HG03103 (cell line): Measurements from ENCODE around the gene MRPL34.

Experiments
- ATAC-seq: cut with Tn5 transposase; IDR thresholded peaks from one replicate; pipeline ENCODE4 v1.9.1; 2021; ENCODE audit warnings: low read depth; ENCODE audit not compliant: unreplicated experiment

The MRPL34 gene

GRCh38 chr19:17327068-17327653, 21.5 kb downstream of the MRPL34 start:
- ATAC-seq, result no peak

DNA sequence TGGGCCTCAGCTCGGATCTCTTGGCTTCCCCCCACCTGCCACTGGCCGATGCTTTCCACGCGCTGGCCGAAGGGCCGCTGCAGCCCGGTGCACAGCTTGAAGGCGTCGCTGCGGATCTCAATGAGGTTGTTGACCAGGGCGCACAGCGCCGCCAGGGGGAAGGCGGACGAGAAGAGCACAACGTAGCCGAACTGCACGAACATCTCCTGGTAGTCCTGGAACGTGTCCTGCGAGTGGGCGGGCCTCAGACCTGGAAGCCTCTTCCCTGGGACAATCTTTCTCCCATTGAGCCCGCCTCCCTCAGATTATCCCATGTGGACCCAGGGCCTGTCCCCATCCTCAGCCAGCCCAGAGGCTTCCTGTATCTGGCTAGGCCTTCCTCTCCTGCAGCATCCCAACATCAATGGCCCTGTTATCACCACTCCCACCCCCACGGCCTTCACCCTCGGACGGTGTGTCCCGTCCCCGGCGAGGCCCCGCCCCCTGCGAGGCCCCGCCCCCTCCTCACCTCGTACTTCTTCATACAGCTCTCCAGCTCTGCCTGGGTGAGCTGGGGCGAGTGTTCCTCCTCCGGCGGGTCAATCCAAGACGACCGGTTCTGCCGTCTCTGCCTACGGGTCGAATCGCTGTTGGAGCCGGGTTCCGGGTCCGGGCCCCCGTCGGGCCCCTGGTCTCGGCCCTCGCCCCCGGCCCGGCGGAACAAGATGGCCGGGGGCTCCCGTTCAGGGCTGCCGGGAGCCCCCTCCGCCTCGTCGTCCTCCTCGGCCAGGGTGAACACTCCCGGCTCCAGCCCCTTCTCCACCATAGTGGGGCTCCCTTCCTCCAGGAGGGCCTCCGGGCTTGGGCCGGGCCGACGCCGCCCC, 22.2 kb downstream of the MRPL34 start:
- no peak for ATAC-seq

DNA sequence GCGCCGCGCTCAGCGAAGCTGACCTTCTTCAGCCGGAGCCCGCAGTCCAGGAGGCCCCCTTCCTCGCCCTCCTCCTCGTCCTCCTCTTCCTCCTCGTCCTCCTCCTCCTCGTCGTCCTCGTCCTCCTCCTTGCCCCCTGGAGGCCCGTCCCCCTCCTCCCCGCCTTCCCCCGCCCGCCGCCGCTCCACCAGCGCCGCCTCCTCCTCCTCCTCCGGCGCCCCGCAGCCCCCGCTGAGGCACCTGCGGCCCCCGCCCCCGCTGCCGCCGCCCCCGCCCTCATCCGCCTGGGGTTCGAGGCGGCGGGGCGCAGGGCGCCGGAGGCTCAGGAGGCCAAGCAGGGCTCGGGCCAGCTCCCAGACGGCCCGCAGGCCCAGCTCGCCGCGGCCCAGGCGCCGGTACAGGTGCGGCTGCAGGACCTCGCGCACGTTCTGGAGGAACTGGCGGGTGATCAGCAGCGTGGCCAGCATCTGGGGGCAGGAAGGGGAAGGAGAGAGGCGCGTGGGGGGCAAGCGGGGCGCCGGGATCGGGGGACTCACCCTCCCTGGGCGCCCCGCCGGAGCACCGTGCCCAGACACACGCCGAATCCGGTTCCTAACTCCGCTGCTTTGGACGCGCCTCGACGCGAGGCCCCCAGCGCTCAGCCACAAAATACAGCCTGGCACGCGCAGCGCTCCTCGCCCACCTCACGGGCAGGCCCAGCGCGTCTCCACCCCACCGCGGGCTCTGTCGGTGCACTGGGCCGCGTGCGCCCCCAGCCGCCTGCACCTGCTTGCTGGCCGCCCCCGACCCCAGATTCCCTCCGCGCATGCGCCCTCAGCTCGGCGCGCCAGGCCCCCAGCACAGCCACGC, 23.1 kb downstream of the MRPL34 start:
- ATAC-seq, result no peak

DNA sequence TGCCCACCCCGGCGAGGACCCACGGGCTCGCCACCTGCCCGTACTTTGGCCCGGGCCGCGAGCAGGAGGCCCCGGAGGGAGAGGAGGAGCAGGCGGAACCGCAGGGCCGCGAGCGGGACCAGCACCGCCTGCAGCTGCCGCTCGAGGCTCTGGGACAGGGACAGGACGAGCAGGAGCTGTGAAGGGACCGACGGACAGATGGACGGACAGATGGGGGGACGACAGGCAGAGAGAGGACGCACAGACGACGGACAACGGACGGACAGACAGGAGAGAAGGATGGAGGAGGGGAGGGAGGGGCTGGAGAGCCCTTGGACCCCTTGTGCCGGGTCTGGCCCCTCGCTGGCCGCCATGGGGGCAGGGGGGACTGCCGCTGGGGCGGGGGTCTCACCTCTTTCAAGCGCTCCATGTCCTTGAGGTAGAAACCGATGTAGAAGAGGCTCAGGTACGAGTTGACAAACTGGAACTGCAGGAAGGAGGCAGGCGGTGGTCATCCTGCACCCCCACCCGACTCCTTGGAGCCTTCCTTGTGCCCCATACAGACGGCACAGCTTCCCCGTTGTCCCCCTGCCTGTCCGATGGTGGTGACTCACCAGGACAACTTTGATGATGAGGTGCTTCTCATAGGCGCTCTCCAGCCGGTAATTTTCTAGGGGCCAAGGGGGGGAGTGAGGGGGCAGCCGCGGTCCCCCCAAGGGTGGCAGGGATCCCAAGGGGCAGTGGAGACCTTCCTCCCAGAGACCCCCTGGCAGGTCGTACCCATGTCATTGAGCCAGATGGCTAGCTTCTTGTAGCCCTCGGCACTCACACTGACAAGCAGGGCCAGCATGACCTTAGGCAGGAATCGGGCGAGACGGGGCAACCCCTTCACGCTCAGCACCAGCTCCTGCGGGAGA, 23.9 kb downstream of the MRPL34 start:
- no peak for ATAC-seq

DNA sequence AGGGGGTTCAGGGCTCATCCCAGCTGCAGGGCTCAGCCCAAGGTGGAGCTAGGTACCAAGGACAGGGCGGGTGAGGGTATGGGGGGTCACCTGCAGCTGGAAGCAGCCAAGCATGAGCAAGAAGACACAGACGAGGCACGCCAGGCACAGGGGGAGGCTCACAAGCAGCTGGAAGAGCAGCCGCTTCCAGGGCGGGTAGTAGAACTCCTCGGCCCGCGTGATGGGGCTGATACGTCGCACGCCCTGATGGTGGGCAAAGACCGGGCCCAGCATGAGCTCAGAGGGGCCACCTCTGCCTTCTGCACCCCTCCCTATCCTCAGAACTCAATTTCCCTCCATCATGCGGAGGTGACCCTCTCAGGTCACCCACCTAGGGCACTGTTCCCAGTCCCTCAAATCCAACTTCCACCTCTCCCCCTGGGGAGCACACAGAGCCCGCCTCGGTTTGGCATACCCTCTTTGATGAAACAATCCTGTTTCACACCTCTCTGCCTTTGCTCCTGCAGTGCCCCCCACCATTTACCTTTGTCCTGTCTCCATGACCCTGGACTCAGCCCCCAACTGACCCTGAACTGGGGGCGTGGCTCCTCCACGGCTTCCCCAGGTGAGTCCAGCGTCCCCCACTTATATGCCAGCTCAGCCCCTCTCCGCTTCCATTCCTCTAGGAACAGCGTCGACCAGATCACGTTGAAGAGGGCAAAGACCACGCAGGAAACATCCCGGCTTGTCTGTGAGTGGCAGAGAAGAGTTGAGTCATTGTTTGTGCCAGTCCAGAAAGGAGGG, 24.8 kb downstream of the MRPL34 start:
- ATAC-seq, result no peak

GRCh38 chr19:17331045-17331558, 25.4 kb downstream of the MRPL34 start:
- ATAC-seq, result no peak

GRCh38 chr19:17332360-17332676, 26.6 kb downstream of the MRPL34 start:
- no peak for ATAC-seq

DNA sequence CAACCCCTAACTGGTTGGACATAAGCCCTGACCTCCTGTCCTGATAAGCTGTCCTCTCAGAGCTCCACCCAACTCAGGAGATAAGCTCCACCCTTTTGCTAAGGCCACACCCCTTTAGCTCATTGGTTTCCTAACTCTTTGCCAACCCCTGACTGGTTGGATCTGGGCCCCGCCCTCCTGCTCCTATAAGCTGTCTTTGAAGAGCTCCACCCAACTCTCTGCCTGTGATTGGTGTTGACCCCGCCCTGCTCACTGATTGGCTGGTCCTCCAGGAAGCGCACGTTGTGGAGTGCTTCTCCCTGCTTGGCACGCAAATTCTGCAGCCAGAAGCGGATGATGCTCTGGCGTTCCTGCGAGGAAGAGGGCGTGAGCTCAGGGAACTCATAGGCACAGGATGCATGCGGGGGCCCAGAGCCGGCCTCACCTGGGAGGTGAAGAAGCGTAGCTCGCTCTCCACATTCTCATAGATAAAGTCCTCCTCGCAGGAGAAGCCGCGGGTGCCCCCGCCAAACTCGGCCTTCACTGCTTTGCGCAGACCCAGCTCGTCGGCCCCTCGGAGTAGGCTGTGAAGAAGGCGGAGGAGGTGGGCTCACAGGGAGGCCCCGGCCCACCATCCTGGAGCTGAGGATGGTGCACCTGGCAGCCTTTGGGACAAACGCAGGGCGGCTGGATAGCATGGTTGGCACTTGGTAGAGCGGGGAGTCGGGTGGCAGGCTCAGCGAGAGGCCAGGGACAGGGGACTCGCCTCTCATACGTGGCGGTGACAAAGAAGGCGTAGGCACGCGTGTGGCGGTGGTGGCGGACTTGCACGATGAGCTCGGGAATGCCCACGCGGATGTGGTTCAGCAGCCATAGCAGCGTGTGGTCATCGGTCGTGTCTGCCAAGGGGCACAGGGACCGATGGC, 27.3 kb downstream of the MRPL34 start:
- ATAC-seq, result no peak

DNA sequence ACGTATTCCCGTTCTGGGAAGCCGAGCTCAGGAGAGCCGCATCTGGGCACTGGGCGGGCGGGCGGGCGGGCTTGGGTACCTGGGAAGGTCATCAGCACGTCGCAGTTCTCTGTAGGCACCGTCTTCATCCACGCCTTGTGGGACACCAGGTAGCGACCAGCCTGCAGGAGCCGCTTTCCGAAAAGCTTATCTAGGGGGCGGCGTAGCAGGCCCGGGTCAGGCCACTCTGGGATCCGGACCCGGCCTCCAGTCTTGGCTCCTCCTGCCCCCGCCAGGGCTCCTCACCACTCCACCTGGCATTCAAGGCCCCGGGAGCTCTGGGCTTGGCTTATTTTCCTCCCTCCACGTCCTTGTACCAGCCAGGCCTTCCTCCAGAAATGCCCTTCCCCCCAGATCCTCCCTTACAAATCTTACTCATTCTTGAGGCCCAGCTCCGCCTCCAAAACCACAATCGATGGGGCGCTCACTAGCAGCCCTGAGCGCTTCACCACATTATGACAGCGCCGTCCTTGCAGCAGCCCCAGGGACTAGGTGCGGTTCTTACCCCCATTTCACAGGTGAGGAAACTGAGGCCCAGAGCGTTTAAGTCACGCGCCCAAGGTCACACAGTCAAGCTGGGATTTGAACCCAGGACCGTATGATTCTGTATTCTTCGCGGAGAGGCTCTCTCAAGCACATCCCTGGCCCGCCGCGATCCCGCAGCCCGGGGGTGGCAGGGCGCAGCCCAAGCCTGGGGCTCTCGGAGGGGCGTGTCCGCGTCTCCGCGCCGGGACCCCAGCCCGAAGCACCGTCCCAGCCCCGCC, 28.1 kb downstream of the MRPL34 start:
- no peak for ATAC-seq

DNA sequence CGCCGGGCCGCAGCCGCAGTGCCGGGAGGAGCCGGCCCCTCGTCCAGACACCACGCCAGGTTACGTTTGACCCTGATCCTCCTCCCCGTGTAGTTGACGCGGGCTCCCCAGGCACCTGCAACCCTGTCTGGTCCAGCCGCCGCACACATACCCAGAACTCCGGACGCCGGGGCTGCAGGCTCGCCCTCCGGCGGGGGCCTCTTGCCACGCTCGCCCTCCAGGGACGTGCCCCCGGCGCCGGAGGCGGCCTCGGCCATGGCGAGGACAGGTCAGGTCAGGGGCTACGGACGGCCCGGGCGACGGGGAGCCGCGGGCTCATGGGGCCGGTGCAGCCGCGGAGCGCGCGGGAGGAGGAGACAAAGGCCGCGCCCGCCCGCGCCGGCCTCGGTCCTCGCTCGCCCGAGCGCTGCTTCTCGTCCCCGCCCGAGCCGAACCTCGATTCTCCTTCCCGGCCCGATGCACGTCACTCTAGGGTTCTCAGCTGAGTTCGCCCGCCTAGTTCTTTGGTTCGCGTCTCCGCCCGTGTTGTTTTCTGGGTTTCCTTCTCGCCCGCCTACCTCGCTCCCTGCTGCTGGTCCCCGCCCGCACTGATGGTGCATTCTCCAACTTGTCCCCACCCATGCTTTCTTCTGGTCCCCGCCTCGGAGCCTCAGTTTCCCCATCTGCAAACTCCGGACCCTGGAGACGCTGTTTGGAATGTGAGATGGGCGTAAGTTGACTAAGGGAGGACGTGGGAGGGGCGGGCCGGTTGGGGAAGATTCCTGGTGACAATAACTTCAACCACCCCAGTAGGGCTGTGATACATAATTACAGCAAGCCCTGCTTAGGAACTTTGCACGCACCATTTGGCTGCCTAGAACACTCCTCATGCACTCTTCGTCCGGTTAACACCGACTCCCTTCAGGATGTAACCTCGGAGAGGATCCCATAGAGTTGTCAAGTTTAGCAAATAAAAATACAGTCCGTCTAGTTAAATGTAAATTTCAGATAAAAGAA, 29.0 kb downstream of the MRPL34 start, which contains the start of gene ANO8:
Gene ANO8 (minus strand): TSS at position 442 of the 996 bp plus-strand sequence. CDS start 185 bp downstream, at position 257.
- no peak for ATAC-seq

DNA sequence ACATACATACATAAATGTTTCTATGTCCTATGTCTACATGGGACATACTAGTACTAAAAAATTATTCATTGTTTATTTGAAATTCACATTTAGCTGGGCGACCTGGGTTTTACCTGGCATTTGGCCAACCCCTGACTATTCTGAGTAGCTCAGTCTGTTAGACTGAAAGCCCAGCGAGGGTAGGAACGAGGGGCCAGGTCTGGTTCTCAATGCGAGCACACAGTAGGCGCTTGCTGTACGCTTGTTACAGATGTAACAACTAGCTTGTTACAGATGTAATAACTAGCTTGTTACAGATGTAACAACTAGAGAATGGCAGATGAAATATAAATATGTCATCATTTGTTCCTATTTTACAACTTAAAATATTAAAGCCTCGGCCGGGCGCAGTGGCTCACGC, 29.9 kb downstream of the MRPL34 start:
- no peak for ATAC-seq

- peak; percentile 78 for ATAC-seq
Observed at GRCh38 chr19:17336872-17337674, 31.4 kb downstream of the MRPL34 start, which contains the start of gene GTPBP3. Gene GTPBP3, plus strand, starts transcription at chr19:17337553. Its CDS starts 59 bp downstream, at chr19:17337612.

- no peak for ATAC-seq
Observed at GRCh38 chr19:17337675-17338432, 32.2 kb downstream of the MRPL34 start.

- no peak for ATAC-seq
Observed at GRCh38 chr19:17338433-17339078, 32.9 kb downstream of the MRPL34 start.
